ENCODE measurements around the gene POLR2E. TPM values are rescaled to one million over a fixed set of nuclear protein-coding genes. Genes with fewer than 3 reads are reported as not detected.

Gene POLR2E
- total and polyA plus RNA-seq, 2 of the 13 experiments (the other 11 are each of a cell fraction or from before 2014, with no cell fraction given) = 140 to 272 TPM

DNA sequence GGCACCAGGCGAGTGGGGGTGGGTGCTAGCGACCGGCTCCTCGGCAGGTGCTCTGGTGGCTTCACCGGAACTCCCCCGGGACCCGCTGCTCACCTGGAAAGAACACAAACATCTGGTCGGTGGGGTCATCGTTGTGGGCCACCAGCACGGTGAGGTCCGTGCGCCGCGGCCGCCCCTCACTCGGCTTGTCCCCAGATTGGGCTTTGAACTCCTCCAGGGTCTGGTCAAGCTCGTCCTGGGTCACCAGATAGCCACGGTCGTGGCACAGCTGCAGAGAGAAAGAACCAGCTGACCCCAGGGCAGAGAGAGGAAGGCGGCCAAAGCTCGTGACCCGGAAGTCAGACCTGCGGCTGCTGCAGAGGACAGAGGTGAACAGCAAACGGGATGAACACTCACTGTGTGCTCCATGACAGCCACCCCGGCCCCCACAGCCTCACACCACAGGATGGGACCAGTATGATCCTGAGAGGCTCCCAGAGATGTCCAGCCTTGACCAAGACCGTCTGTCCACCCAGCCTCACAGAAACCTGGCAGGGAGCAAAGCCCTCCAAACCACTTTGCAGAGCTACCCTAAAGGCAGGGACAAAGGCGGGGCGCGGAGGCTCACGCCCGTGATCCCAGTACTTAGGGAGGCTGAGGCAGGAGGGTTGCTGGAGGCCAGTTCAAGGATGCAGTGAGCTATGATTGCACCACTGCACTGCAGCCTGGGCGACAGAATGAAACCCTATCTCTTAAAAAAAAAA, 1.2 kb downstream of the POLR2E start (continued):
- TF ChIP-seq, protein P1, sequence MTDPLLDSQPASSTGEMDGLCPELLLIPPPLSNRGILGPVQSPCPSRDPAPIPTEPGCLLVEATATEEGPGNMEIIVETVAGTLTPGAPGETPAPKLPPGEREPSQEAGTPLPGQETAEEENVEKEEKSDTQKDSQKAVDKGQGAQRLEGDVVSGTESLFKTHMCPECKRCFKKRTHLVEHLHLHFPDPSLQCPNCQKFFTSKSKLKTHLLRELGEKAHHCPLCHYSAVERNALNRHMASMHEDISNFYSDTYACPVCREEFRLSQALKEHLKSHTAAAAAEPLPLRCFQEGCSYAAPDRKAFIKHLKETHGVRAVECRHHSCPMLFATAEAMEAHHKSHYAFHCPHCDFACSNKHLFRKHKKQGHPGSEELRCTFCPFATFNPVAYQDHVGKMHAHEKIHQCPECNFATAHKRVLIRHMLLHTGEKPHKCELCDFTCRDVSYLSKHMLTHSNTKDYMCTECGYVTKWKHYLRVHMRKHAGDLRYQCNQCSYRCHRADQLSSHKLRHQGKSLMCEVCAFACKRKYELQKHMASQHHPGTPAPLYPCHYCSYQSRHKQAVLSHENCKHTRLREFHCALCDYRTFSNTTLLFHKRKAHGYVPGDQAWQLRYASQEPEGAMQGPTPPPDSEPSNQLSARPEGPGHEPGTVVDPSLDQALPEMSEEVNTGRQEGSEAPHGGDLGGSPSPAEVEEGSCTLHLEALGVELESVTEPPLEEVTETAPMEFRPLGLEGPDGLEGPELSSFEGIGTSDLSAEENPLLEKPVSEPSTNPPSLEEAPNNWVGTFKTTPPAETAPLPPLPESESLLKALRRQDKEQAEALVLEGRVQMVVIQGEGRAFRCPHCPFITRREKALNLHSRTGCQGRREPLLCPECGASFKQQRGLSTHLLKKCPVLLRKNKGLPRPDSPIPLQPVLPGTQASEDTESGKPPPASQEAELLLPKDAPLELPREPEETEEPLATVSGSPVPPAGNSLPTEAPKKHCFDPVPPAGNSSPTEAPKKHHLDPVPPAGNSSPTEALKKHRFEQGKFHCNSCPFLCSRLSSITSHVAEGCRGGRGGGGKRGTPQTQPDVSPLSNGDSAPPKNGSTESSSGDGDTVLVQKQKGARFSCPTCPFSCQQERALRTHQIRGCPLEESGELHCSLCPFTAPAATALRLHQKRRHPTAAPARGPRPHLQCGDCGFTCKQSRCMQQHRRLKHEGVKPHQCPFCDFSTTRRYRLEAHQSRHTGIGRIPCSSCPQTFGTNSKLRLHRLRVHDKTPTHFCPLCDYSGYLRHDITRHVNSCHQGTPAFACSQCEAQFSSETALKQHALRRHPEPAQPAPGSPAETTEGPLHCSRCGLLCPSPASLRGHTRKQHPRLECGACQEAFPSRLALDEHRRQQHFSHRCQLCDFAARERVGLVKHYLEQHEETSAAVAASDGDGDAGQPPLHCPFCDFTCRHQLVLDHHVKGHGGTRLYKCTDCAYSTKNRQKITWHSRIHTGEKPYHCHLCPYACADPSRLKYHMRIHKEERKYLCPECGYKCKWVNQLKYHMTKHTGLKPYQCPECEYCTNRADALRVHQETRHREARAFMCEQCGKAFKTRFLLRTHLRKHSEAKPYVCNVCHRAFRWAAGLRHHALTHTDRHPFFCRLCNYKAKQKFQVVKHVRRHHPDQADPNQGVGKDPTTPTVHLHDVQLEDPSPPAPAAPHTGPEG (CRISPR knock-in tag; IDR thresholded peaks at IDR 0.05) = no peak
- TF ChIP-seq ZNF317 (CRISPR knock-in tag; IDR thresholded peaks at IDR 0.05) = no peak
- TF ChIP-seq ZFAT (CRISPR knock-in tag; conservative IDR thresholded peaks at IDR 0.05) = no peak
- no peak for TF ChIP-seq ZNF75D (CRISPR knock-in tag; IDR thresholded peaks at IDR 0.05; ENCODE audit: borderline replicate concordance)
- TF ChIP-seq FOXP1 (IDR thresholded peaks at IDR 0.05) = no peak
- no peak for TF ChIP-seq FOXP1 (CRISPR knock-in tag; IDR thresholded peaks at IDR 0.05)
- TF ChIP-seq, protein P2, sequence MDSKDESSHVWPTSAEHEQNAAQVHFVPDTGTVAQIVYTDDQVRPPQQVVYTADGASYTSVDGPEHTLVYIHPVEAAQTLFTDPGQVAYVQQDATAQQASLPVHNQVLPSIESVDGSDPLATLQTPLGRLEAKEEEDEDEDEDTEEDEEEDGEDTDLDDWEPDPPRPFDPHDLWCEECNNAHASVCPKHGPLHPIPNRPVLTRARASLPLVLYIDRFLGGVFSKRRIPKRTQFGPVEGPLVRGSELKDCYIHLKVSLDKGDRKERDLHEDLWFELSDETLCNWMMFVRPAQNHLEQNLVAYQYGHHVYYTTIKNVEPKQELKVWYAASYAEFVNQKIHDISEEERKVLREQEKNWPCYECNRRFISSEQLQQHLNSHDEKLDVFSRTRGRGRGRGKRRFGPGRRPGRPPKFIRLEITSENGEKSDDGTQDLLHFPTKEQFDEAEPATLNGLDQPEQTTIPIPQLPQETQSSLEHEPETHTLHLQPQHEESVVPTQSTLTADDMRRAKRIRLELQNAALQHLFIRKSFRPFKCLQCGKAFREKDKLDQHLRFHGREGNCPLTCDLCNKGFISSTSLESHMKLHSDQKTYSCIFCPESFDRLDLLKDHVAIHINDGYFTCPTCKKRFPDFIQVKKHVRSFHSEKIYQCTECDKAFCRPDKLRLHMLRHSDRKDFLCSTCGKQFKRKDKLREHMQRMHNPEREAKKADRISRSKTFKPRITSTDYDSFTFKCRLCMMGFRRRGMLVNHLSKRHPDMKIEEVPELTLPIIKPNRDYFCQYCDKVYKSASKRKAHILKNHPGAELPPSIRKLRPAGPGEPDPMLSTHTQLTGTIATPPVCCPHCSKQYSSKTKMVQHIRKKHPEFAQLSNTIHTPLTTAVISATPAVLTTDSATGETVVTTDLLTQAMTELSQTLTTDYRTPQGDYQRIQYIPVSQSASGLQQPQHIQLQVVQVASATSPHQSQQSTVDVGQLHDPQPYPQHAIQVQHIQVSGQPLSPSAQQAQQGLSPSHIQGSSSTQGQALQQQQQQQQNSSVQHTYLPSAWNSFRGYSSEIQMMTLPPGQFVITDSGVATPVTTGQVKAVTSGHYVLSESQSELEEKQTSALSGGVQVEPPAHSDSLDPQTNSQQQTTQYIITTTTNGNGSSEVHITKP (CRISPR knock-in tag; IDR thresholded peaks at IDR 0.05; ENCODE audit: low read depth) = 0 out of 2 replicates have a peak, but pooled peaks have one; percentile 10
- no peak for TF ChIP-seq GATAD1 (CRISPR knock-in tag; IDR thresholded peaks at IDR 0.05)
- TF ChIP-seq, protein P3, sequence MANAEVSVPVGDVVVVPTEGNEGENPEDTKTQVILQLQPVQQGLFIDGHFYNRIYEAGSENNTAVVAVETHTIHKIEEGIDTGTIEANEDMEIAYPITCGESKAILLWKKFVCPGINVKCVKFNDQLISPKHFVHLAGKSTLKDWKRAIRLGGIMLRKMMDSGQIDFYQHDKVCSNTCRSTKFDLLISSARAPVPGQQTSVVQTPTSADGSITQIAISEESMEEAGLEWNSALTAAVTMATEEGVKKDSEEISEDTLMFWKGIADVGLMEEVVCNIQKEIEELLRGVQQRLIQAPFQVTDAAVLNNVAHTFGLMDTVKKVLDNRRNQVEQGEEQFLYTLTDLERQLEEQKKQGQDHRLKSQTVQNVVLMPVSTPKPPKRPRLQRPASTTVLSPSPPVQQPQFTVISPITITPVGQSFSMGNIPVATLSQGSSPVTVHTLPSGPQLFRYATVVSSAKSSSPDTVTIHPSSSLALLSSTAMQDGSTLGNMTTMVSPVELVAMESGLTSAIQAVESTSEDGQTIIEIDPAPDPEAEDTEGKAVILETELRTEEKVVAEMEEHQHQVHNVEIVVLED (CRISPR knock-in tag; IDR thresholded peaks at IDR 0.05; ENCODE audit: borderline replicate concordance) = no peak
- TF ChIP-seq NONO (IDR thresholded peaks at IDR 0.05) = no peak
- TF ChIP-seq NONO (CRISPR knock-in tag; conservative IDR thresholded peaks at IDR 0.05) = 0 out of 2 replicates have a peak, but pooled peaks have one; percentile 46
- TF ChIP-seq, protein P4, sequence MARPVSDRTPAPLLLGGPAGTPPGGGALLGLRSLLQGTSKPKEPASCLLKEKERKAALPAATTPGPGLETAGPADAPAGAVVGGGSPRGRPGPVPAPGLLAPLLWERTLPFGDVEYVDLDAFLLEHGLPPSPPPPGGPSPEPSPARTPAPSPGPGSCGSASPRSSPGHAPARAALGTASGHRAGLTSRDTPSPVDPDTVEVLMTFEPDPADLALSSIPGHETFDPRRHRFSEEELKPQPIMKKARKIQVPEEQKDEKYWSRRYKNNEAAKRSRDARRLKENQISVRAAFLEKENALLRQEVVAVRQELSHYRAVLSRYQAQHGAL (CRISPR knock-in tag; IDR thresholded peaks at IDR 0.05; ENCODE audit: not compliant biosample characterization) = no peak
- TF ChIP-seq, protein P5, sequence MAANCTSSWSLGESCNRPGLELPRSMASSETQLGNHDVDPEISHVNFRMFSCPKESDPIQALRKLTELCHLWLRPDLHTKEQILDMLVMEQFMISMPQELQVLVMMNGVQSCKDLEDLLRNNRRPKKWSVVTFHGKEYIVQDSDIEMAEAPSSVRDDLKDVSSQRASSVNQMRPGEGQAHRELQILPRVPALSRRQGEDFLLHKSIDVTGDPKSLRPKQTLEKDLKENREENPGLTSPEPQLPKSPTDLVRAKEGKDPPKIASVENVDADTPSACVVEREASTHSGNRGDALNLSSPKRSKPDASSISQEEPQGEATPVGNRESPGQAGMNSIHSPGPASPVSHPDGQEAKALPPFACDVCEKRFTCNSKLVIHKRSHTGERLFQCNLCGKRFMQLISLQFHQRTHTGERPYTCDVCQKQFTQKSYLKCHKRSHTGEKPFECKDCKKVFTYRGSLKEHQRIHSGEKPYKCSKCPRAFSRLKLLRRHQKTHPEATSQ (CRISPR knock-in tag; IDR thresholded peaks at IDR 0.05; ENCODE audit: borderline replicate concordance) = no peak
- no peak for TF ChIP-seq MTF2 (CRISPR knock-in tag; IDR thresholded peaks at IDR 0.05; ENCODE audit: borderline replicate concordance)
- TF ChIP-seq GTF3A (CRISPR knock-in tag; conservative IDR thresholded peaks at IDR 0.05) = no peak
- TF ChIP-seq MED1 (CRISPR knock-in tag; IDR thresholded peaks at IDR 0.05) = 0 out of 2 replicates have a peak, but pooled peaks have one; percentile 50
